Measurements from ENCODE around the gene CLK3.

The CLK3 gene

DNA sequence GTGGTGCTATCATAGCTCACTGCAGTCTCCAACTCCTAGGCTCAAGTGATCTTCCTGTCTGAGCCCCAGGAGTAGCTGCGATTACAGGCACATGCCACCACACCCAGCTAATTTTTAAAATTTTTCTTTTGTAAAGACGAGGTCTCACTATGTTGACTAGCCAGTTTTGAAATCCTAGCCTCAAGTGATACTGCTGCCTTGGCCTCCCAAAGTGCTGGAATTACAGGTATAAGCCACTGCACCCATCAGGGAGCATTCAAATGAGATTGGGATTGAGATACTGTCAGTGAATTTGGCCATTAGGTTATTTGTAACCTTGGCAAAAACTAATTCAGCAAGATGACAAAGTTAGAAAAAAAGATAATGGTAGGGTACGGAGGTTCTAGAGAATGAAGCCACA, 58.5 kb downstream of the CLK3 start:
- Histone ChIP-seq H2AK5ac (ENCODE audit: low read length) (no peak overlapping the region), H3K27me3 (ENCODE audit: insufficient read depth, low read length) (no peaks in the 10 kb centered on the region), H2BK5ac (ENCODE audit: low read depth, low read length, poor library complexity) (no peak overlapping the region), H3K9ac (ENCODE audit: low read length) (no peak overlapping the region), H3K4me1 (ENCODE audit: control insufficient read depth in 1 of 2, insufficient read depth in 2 of 2, low read length in 2 of 2) (no peaks in the 10 kb centered on the region), H4K12ac (ENCODE audit: low read depth, low read length) (no peak overlapping the region), H3K18ac (ENCODE audit: low read length) (no peak overlapping the region), H3K4me2 (ENCODE audit: low read length) (no peak overlapping the region), H3K23ac (ENCODE audit: low read length) (no peak overlapping the region), H3K14ac (ENCODE audit: low read length) (no peak overlapping the region), H2BK120ac (ENCODE audit: insufficient read depth, low read length, poor library complexity) (no peak overlapping the region), H4K8ac (ENCODE audit: low read depth, low read length) (no peak overlapping the region), H3K27ac (ENCODE audit: low read depth, low read length) (no peak overlapping the region), H3K36me3 (ENCODE audit: control insufficient read depth in 1 of 2, insufficient read depth in 2 of 2, low read length in 2 of 2) (peaks cover 9 to 16% of the 10 kb centered on the region in 2 experiments), H3K79me1 (ENCODE audit: low read length) (no peaks in the 10 kb centered on the region), H3K9me3 (ENCODE audit: insufficient read depth, low read depth, low read length) (no peaks in the 10 kb centered on the region), H2BK12ac (ENCODE audit: low read length) (no peak overlapping the region), H2AFZ (ENCODE audit: insufficient read depth, low read length, poor library complexity) (no peak overlapping the region), H3K4me3 (ENCODE audit: low read depth, low read length) (no peak overlapping the region), H3K4ac (ENCODE audit: low read depth, low read length) (no peak overlapping the region), H3K79me2 (ENCODE audit: control insufficient read depth, insufficient read depth, low read length, poor library complexity) (no peaks in the 10 kb centered on the region), H4K91ac (ENCODE audit: low read depth, low read length) (no peak overlapping the region)
- no CpG with 5 or more reads among the region's 3 CpGs for WGBS (ENCODE audit: extremely low coverage, insufficient coverage, insufficient read length)
- DNase-seq: peak; percentile 92 to 98

DNA sequence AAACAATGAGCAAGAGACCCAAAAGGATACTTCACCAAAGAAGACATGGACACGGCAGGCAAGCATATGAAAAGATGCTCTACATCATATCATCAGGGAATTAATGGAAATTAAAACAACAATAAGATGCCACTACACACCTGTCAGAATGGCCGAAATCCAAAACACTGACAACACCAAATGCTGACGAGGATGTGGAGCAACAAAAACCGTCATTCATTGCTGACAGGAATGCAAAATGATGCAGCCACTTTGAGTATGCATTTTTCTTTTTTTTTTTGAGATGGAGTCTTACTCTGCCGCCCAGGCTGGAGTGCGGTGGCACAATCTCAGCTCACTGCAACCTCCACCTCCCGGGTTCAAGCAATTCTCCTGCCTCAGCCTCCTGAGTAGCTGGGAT, 61.2 kb downstream of the CLK3 start:
- H3K4me2 ChIP-seq (ENCODE audit: low read length): no peak overlapping the region
- no peaks in the 10 kb centered on the region for H3K9me3 ChIP-seq (ENCODE audit: insufficient read depth, low read depth, low read length)
- no peak overlapping the region for H3K27ac ChIP-seq (ENCODE audit: low read depth, low read length)
- H3K79me1 ChIP-seq (ENCODE audit: low read length): no peaks in the 10 kb centered on the region
- H4K8ac ChIP-seq (ENCODE audit: low read depth, low read length): no peak overlapping the region
- H3K9ac ChIP-seq (ENCODE audit: low read length): no peak overlapping the region
- no peak overlapping the region for H3K18ac ChIP-seq (ENCODE audit: low read length)
- no peak overlapping the region for H4K91ac ChIP-seq (ENCODE audit: low read depth, low read length)
- H4K12ac ChIP-seq (ENCODE audit: low read depth, low read length): no peak overlapping the region
- H3K4ac ChIP-seq (ENCODE audit: low read depth, low read length): no peak overlapping the region
- no peaks in the 10 kb centered on the region for H3K4me1 ChIP-seq (ENCODE audit: control insufficient read depth in 1 of 2, insufficient read depth in 2 of 2, low read length in 2 of 2)
- H3K23ac ChIP-seq (ENCODE audit: low read length): no peak overlapping the region
- H3K36me3 ChIP-seq (ENCODE audit: control insufficient read depth in 1 of 2, insufficient read depth in 2 of 2, low read length in 2 of 2): peaks cover 3 to 7% of the 10 kb centered on the region in 2 experiments
- no peak overlapping the region for H2BK120ac ChIP-seq (ENCODE audit: insufficient read depth, low read length, poor library complexity)
- H2BK12ac ChIP-seq (ENCODE audit: low read length): no peak overlapping the region
- no peak overlapping the region for H3K4me3 ChIP-seq (ENCODE audit: low read depth, low read length)
- no CpG with 5 or more reads among the region's 7 CpGs for WGBS (ENCODE audit: extremely low coverage, insufficient coverage, insufficient read length)
- no peaks in the 10 kb centered on the region for H3K27me3 ChIP-seq (ENCODE audit: insufficient read depth, low read length)
- peak; percentile 41 to 77 for DNase-seq
- H3K79me2 ChIP-seq (ENCODE audit: control insufficient read depth, insufficient read depth, low read length, poor library complexity): no peaks in the 10 kb centered on the region
- H2AFZ ChIP-seq (ENCODE audit: insufficient read depth, low read length, poor library complexity): no peak overlapping the region
- no peak overlapping the region for H2BK5ac ChIP-seq (ENCODE audit: low read depth, low read length, poor library complexity)
- no peak overlapping the region for H3K14ac ChIP-seq (ENCODE audit: low read length)
- no peak overlapping the region for H2AK5ac ChIP-seq (ENCODE audit: low read length)
